Panc1 (cell line): ENCODE data around the gene ANKRD29.

Experiments used
- POLR2AphosphoS5 ChIP-seq: IDR thresholded peaks from 2 replicates; pipeline ENCODE4 v1.6.1; 2012; ENCODE audit warnings: mild to moderate bottlenecking, low read depth, low read length, moderate library complexity
- SIN3A ChIP-seq: IDR thresholded peaks from 2 replicates; pipeline ENCODE4 v1.6.1; 2012; ENCODE audit warnings: low read depth, mild to moderate bottlenecking, low read length, moderate library complexity, borderline replicate concordance; ENCODE audit not compliant: insufficient read depth
- TCF7L2 ChIP-seq: IDR thresholded peaks from 2 replicates; pipeline ENCODE4 v1.6.1; 2011; ENCODE audit warnings: mild to moderate bottlenecking, low read depth, low read length, inconsistent platforms
- TF ChIP-seq, protein P1 (sequence below): fragments of 450-650 bp; IDR thresholded peaks from 2 replicates; pipeline ENCODE4 v1.5.1; 2017; ENCODE audit warnings: mild to moderate bottlenecking
- TF ChIP-seq, protein P2 (sequence below), 2 experiments: IDR thresholded peaks; 2 replicates each; pipeline ENCODE4 v1.6.1; 2011 to 2012; ENCODE audit warnings: low read depth in 2 of 2, control low read depth in 1 of 2, low read length in 1 of 2, mild to moderate bottlenecking in 1 of 2, moderate library complexity in 1 of 2; ENCODE audit not compliant: insufficient read depth in 1 of 2

DNA sequence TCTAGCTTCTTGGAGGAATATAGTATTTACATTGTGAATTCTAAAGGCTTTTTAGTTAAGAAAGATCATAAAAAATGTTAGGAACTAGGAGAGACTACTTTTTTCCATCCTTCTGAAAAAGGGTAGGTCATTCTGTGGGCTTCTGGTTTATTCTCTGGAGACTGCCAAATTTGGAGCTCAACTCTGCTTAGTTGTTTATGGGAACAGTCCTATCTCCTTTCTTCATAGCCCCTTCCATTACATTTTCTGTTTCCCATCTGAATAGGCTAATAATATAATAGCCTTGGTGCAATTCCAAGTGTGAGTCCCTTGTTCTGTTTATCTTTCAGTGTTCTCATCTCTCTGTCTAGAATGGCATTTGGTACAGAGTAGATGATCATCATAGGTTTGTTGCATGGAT, 42.1 kb upstream of the ANKRD29 start:
- no peak for TF ChIP-seq TCF7L2
- TF ChIP-seq, protein P1, sequence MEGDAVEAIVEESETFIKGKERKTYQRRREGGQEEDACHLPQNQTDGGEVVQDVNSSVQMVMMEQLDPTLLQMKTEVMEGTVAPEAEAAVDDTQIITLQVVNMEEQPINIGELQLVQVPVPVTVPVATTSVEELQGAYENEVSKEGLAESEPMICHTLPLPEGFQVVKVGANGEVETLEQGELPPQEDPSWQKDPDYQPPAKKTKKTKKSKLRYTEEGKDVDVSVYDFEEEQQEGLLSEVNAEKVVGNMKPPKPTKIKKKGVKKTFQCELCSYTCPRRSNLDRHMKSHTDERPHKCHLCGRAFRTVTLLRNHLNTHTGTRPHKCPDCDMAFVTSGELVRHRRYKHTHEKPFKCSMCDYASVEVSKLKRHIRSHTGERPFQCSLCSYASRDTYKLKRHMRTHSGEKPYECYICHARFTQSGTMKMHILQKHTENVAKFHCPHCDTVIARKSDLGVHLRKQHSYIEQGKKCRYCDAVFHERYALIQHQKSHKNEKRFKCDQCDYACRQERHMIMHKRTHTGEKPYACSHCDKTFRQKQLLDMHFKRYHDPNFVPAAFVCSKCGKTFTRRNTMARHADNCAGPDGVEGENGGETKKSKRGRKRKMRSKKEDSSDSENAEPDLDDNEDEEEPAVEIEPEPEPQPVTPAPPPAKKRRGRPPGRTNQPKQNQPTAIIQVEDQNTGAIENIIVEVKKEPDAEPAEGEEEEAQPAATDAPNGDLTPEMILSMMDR = no peak
- TF ChIP-seq SIN3A = no peak
- TF ChIP-seq, protein P2, sequence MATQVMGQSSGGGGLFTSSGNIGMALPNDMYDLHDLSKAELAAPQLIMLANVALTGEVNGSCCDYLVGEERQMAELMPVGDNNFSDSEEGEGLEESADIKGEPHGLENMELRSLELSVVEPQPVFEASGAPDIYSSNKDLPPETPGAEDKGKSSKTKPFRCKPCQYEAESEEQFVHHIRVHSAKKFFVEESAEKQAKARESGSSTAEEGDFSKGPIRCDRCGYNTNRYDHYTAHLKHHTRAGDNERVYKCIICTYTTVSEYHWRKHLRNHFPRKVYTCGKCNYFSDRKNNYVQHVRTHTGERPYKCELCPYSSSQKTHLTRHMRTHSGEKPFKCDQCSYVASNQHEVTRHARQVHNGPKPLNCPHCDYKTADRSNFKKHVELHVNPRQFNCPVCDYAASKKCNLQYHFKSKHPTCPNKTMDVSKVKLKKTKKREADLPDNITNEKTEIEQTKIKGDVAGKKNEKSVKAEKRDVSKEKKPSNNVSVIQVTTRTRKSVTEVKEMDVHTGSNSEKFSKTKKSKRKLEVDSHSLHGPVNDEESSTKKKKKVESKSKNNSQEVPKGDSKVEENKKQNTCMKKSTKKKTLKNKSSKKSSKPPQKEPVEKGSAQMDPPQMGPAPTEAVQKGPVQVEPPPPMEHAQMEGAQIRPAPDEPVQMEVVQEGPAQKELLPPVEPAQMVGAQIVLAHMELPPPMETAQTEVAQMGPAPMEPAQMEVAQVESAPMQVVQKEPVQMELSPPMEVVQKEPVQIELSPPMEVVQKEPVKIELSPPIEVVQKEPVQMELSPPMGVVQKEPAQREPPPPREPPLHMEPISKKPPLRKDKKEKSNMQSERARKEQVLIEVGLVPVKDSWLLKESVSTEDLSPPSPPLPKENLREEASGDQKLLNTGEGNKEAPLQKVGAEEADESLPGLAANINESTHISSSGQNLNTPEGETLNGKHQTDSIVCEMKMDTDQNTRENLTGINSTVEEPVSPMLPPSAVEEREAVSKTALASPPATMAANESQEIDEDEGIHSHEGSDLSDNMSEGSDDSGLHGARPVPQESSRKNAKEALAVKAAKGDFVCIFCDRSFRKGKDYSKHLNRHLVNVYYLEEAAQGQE (IDR thresholded peaks at IDR 0.05; ENCODE audit: insufficient read depth in 1 of 2, low read depth in 2 of 2, low read length in 1 of 2) = no peak
- TF ChIP-seq POLR2AphosphoS5 = no peak
